Fibroblast of the aortic adventitia (primary cell): ENCODE measurements around the gene SYVN1. TPM values are rescaled to one million over a fixed set of nuclear protein-coding genes. Genes with fewer than 3 reads are reported as not detected.

Source experiments
- DNase-seq: peaks from one replicate; pipeline ENCODE4 v3.0.0-alpha.2; 2010; ENCODE audit warnings: low read depth
- H3K4me3 ChIP-seq: 2 replicates; pipeline ENCODE4 v1.5.1; 2011; ENCODE audit warnings: low read depth, mild to moderate bottlenecking, control low read depth, low read length, moderate library complexity
- total RNA-seq: library from RNA; depleted of rRNA; stranded (reverse); fragments of >200 nt; gene quantifications from 2 replicates; pipeline ENCODE4 v1.2.3, GENCODE V29; 2012; ENCODE audit warnings: low replicate concordance
- TF ChIP-seq, protein P1 (sequence below): IDR thresholded peaks from 2 replicates; pipeline ENCODE4 v1.5.1; 2011; ENCODE audit warnings: mild to moderate bottlenecking, low read length, control low read depth, inconsistent platforms; ENCODE audit not compliant: insufficient read depth

SYVN1 gene
- total RNA-seq, 1 donor: 24.3 TPM

DNA sequence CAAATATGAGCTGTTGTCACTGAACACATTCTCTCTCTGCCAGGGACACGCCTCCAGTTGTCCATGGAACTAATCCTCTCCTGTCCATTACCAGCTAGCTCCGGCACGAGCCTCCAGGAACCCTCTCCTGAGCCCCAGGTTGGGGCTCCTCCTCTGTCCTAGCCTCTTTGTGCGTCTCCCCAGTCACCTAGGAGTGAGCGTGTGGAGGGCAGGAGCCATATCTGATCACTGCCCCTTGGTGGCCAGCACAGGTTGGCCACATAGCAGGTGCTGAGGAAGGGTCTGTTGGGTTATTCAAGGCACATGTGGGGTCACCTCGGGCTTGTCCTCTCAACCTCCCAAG is 2.5 kb downstream of the SYVN1 start:
- TF ChIP-seq, protein P1, sequence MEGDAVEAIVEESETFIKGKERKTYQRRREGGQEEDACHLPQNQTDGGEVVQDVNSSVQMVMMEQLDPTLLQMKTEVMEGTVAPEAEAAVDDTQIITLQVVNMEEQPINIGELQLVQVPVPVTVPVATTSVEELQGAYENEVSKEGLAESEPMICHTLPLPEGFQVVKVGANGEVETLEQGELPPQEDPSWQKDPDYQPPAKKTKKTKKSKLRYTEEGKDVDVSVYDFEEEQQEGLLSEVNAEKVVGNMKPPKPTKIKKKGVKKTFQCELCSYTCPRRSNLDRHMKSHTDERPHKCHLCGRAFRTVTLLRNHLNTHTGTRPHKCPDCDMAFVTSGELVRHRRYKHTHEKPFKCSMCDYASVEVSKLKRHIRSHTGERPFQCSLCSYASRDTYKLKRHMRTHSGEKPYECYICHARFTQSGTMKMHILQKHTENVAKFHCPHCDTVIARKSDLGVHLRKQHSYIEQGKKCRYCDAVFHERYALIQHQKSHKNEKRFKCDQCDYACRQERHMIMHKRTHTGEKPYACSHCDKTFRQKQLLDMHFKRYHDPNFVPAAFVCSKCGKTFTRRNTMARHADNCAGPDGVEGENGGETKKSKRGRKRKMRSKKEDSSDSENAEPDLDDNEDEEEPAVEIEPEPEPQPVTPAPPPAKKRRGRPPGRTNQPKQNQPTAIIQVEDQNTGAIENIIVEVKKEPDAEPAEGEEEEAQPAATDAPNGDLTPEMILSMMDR: no peak
- DNase-seq: no peak
- no peak overlapping the region for H3K4me3 ChIP-seq

DNA sequence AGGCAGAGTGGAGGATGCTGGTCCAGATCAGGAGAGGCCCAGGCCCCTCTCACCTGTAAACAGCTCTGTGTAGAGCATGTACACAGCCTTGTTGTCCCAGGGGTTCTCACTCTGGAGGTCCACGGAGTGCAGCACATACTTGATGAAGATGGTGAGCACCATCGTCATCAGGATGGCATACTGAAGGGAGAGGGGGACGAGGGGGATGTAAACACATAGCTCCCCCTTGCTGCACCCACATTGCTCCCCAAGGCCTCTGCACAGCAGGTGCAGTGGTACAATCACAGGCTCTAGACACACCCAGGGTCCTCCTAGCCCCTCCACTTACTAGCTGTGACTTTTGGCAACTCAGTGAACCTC is 2.9 kb downstream of the SYVN1 start:
- TF ChIP-seq, protein P1: no peak
- H3K4me3 ChIP-seq: no peak overlapping the region
- no peak for DNase-seq

DNA sequence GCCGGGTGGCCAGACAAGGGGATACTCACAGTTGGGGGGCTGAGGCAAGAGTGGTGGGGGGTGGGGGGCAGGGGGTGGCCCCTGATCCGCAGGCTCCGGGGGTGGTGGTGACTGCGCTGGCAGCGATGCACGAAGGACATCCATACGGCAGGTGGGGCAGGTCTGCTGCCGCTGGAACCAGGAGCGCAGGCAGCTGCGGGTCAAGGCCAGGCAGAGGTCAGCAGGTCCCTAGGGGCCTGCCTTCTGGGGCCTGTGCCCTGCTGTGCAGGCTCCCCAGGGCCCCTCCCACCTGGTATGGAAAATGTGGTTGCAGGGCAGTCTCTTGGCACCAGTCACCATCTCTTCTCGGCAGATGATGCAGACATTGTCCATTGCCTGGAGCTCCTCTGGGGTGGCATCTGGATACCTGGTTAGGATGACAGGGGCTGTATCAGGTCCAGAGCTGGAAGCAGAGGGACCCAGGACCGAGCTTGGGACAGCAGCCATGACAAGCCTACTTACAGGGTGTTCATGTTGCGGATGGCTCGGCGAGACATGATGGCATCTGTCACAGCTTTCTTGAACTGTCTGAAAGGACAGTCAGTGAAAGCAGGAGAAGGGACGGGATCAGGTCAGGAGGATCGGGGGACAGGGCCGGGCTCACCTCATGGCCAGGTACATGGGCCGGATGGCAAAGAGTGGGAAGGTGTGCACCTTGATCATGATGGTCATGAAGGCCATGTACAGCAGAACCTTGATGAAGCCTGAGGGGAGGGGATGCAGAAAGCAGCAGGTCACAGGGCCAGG is 3.5 kb downstream of the SYVN1 start:
- TF ChIP-seq, protein P1: no peak
- DNase-seq: no peak
- no peak overlapping the region for H3K4me3 ChIP-seq

GRCh38 chr11:65129649-65130441 is 4.5 kb downstream of the SYVN1 start:
- DNase-seq: no peak
- no peak overlapping the region for H3K4me3 ChIP-seq
- TF ChIP-seq, protein P1: no peak

DNA sequence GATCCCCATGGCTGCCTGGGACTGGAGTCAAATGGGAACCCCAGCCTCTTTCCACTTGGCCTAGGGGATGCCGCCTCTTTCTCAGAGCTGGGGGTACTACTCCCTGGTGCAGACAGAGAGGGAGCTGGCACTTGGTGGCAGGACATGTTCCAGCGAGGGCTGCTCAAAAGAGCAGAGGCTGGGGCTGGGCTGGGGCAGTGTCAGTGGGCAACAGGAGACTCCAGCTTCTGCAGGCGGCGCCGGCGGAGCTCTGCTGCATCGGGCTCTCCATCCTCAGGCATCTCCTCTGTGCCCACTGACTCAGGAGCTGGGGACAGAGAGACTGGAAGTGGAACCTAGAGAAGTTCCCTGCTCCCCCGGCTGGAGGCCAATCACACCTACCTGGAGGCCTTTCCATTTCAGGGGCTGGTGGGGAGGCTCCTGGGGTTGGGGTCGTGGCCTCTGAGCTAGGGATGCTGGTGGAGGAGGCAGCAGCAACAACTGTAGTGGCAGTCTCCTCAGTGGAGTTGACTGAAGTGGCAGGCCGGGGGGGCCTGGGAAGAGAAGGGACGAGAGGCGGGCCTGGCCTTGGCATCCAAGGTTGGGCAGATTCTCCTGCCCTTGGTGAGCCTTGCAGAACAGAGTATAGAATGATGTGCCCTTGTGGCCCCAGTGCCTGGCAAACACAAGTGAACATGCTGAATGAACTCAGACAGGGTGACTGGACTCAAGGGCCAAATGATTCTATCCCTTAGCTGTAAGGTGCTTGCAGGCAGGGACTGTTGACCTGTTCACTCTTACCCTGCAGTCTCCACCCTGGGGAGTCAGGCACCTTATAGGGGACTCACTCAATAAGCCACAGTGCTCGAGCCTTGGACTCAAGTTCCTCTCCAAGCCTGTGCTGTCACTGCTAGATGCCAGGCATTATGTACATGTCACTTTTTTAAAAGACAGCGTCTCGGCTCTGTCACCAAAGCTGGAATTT is 5.9 kb downstream of the SYVN1 start:
- no peak overlapping the region for H3K4me3 ChIP-seq
- TF ChIP-seq, protein P1: no peak
- DNase-seq: no peak

DNA sequence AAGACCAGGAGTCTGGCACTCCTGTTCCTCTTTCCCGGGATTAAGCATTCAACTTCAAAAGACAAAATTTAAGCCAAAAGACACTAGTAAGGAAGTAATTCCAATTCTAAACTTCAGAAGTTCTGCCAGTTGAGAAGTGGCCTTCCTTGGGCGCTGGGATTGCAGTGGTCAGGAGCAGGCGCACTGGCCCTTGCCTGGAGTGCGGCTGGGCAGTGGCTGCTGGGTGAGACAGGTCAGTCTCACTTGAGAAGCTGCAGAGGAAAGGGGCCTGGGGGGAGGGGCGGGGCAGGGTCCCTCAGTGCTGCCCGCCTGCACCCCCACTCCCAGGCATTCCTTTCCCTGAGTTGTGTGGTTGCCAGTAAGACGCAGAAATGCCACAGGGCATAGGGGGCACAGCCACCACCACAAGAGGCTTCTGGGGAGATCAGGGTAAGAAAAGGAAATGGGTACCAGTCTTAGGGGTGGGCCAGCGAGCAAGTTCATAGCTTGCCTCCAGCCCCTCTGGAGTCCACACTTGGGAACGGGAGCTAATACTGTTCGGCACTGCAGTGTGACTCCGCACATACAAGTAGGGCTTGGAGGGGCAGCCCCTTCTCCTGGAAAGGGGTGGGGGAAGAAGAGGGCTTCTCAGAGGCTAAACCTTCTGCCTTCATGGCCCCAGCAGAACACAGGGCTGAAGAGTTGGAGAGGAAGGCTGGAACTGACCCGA is 6.7 kb downstream of the SYVN1 start:
- no peak for DNase-seq
- TF ChIP-seq, protein P1: no peak
- no peak overlapping the region for H3K4me3 ChIP-seq
